WTC11 (cell line): ENCODE measurements around the gene GPR63. TPM values are rescaled to one million over a fixed set of nuclear protein-coding genes. Genes with fewer than 3 reads are reported as not detected.

Source experiments
- ATAC-seq: fragments of 200-7000 bp; cut with Tn5 transposase; 2 replicates; pipeline ENCODE4 v1.10.0; 2021; ENCODE audit warnings: mild to moderate bottlenecking, moderate library complexity
- CTCF ChIA-PET: fragments of 300-600 bp; sonication (Branson Sonifier 250); formaldehyde crosslinking; loops from one replicate; lab custom pipeline; 2021; ENCODE audit warnings: antibody characterized with exemption; lab: Charles Lee
- POLR2A ChIA-PET: fragments of 350-600 bp; sonication (Branson Sonifier 250); formaldehyde crosslinking; loops from one replicate; lab custom pipeline; 2021; ENCODE audit warnings: antibody characterized with exemption; lab: Charles Lee
- DNase-seq: peaks from one replicate; pipeline ENCODE4 v3.0.0; 2021; ENCODE audit warnings: low spot score
- H3K27ac Mint-ChIP-seq: 2 replicates; pipeline ENCODE4 v1.8.0; 2021; ENCODE audit warnings: mixed read lengths
- H3K27me3 Mint-ChIP-seq: 2 replicates; pipeline ENCODE4 v1.8.0; 2021; ENCODE audit warnings: low read depth, mild to moderate bottlenecking, moderate library complexity, mixed read lengths
- H3K36me3 Mint-ChIP-seq: 2 replicates; pipeline ENCODE4 v1.8.0; 2021; ENCODE audit warnings: mixed read lengths
- H3K4me1 Mint-ChIP-seq: 2 replicates; pipeline ENCODE4 v1.8.0; 2022; ENCODE audit warnings: mixed read lengths
- H3K4me3 Mint-ChIP-seq: 2 replicates; pipeline ENCODE4 v1.8.0; 2021; ENCODE audit warnings: mild to moderate bottlenecking, moderate library complexity, mixed read lengths
- H3K9me3 Mint-ChIP-seq: 2 replicates; pipeline ENCODE4 v1.8.0; 2021; ENCODE audit warnings: mixed read lengths
- ATF1 ChIP-seq: sonication (generic); formaldehyde crosslinking; IDR thresholded peaks from 2 replicates; pipeline ENCODE4 v1.8.1; 2023; ENCODE audit warnings: mild to moderate bottlenecking, moderate library complexity, missing genetic modification reagents
- ATF2 ChIP-seq: sonication (generic); formaldehyde crosslinking; IDR thresholded peaks from 2 replicates; pipeline ENCODE4 v1.8.1; 2022; ENCODE audit warnings: low read depth, missing genetic modification reagents, borderline replicate concordance
- ATF3 ChIP-seq: sonication (generic); formaldehyde crosslinking; conservative IDR thresholded peaks from 2 replicates; pipeline ENCODE4 v1.8.1; 2022; ENCODE audit warnings: mild to moderate bottlenecking, missing genetic modification reagents
- FOXJ3 ChIP-seq: sonication (generic); formaldehyde crosslinking; IDR thresholded peaks from 2 replicates; pipeline ENCODE4 v1.9.0; 2021; ENCODE audit warnings: missing genetic modification reagents, mild to moderate bottlenecking, borderline replicate concordance
- FOXK1 ChIP-seq: sonication (generic); formaldehyde crosslinking; IDR thresholded peaks from 2 replicates; pipeline ENCODE4 v1.8.0; 2022; ENCODE audit warnings: mild to moderate bottlenecking, moderate library complexity, missing genetic modification reagents
- GRHL2 ChIP-seq: fragments of 250-450 bp; sonication (Bioruptor Pico); IDR thresholded peaks from 2 replicates; pipeline ENCODE4 v1.8.0; 2022; ENCODE audit warnings: mild to moderate bottlenecking, moderate library complexity; ENCODE audit not compliant: insufficient replicate concordance, severe bottlenecking
- GTF2I ChIP-seq: fragments of 250-450 bp; sonication (Bioruptor Pico); conservative IDR thresholded peaks from 2 replicates; pipeline ENCODE4 v1.4.0; 2021; ENCODE audit warnings: mild to moderate bottlenecking
- HMGA2 ChIP-seq: fragments of 250-450 bp; sonication (Bioruptor Pico); IDR thresholded peaks from 2 replicates; pipeline ENCODE4 v1.4.0; 2021; ENCODE audit warnings: mild to moderate bottlenecking, moderate library complexity
- HMGXB4 ChIP-seq: sonication (generic); formaldehyde crosslinking; IDR thresholded peaks from 2 replicates; pipeline ENCODE4 v1.8.1; 2023; ENCODE audit warnings: mild to moderate bottlenecking, moderate library complexity, missing genetic modification reagents
- JAZF1 ChIP-seq: fragments of 250-450 bp; sonication (Bioruptor Pico); IDR thresholded peaks from 2 replicates; pipeline ENCODE4 v1.9.0; 2021; ENCODE audit warnings: moderate library complexity, mild to moderate bottlenecking, inconsistent platforms
- KAT7 ChIP-seq: sonication (generic); formaldehyde crosslinking; IDR thresholded peaks from 2 replicates; pipeline ENCODE4 v1.8.1; 2023; ENCODE audit warnings: missing genetic modification reagents, mild to moderate bottlenecking, borderline replicate concordance
- NFATC4 ChIP-seq: fragments of 250-450 bp; sonication (Bioruptor Pico); IDR thresholded peaks from 2 replicates; pipeline ENCODE4 v1.9.0; 2021; ENCODE audit warnings: mild to moderate bottlenecking
- NR3C1 ChIP-seq: sonication (generic); formaldehyde crosslinking; conservative IDR thresholded peaks from 2 replicates; pipeline ENCODE4 v1.8.1; 2023; ENCODE audit warnings: low read depth, mild to moderate bottlenecking, missing genetic modification reagents
- SMAD3 ChIP-seq: sonication (generic); formaldehyde crosslinking; IDR thresholded peaks from 2 replicates; pipeline ENCODE4 v1.8.0; 2022; ENCODE audit warnings: missing genetic modification reagents, mild to moderate bottlenecking, borderline replicate concordance
- SMAD4 ChIP-seq: sonication (generic); formaldehyde crosslinking; IDR thresholded peaks from 2 replicates; pipeline ENCODE4 v1.8.0; 2022; ENCODE audit warnings: mild to moderate bottlenecking, missing genetic modification reagents
- STAT6 ChIP-seq: sonication (generic); formaldehyde crosslinking; conservative IDR thresholded peaks from 2 replicates; pipeline ENCODE4 v1.8.1; 2023; ENCODE audit warnings: mild to moderate bottlenecking, low read depth, missing genetic modification reagents, moderate library complexity
- TEAD4 ChIP-seq: sonication (generic); formaldehyde crosslinking; IDR thresholded peaks from 2 replicates; pipeline ENCODE4 v1.8.0; 2022; ENCODE audit warnings: mild to moderate bottlenecking, missing genetic modification reagents
- ZBTB43 ChIP-seq: sonication (generic); formaldehyde crosslinking; IDR thresholded peaks from 2 replicates; pipeline ENCODE4 v1.8.1; 2023; ENCODE audit warnings: mild to moderate bottlenecking, missing genetic modification reagents
- ZNF138 ChIP-seq: sonication (generic); formaldehyde crosslinking; conservative IDR thresholded peaks from 2 replicates; pipeline ENCODE4 v1.8.1; 2022; ENCODE audit warnings: mild to moderate bottlenecking, moderate library complexity, missing genetic modification reagents
- ZNF396 ChIP-seq: fragments of 250-450 bp; sonication (Bioruptor Pico); IDR thresholded peaks from 2 replicates; pipeline ENCODE4 v1.8.0; 2021; ENCODE audit warnings: mild to moderate bottlenecking, moderate library complexity, borderline replicate concordance
- total RNA-seq: library from RNA; stranded (reverse); gene quantifications from 3 replicates; pipeline ENCODE4 v1.2.3, GENCODE V29; 2021
- TF ChIP-seq, protein P1 (sequence below): sonication (generic); formaldehyde crosslinking; IDR thresholded peaks from 2 replicates; pipeline ENCODE4 v1.8.0; 2022; ENCODE audit warnings: mild to moderate bottlenecking, missing genetic modification reagents
- TF ChIP-seq, protein P2 (sequence below): sonication (generic); formaldehyde crosslinking; IDR thresholded peaks from 2 replicates; pipeline ENCODE4 v1.8.0; 2023; ENCODE audit warnings: mild to moderate bottlenecking, missing genetic modification reagents
- TF ChIP-seq, protein P3 (sequence below): sonication (generic); formaldehyde crosslinking; IDR thresholded peaks from 2 replicates; pipeline ENCODE4 v1.8.1; 2023; ENCODE audit warnings: mild to moderate bottlenecking, missing genetic modification reagents, moderate library complexity

The GPR63 gene
- total RNA-seq, 1 experiment from 2014 or later: 7.8 TPM

GRCh38 chr6:96811670-96812069 lies 25.6 kb downstream of the GPR63 start (continued):
- TF ChIP-seq HMGXB4 (CRISPR knock-in tag): no peak
- TF ChIP-seq ZNF396 (CRISPR knock-in tag): no peak
- no peak for TF ChIP-seq ZBTB43
- TF ChIP-seq FOXJ3 (CRISPR knock-in tag): no peak
- TF ChIP-seq SMAD3 (CRISPR knock-in tag): no peak

GRCh38 chr6:96811136-96811535 lies 26.1 kb downstream of the GPR63 start:
- Mint-ChIP-seq H3K36me3 (no peaks in the 10 kb centered on the region), H3K4me3 (no peak overlapping the region), H3K27ac (peak overlapping the region; percentile 31; the same call in 1 of the 2 replicates), H3K4me1 (peaks cover 39% of the 10 kb centered on the region), H3K27me3 (no peaks in the 10 kb centered on the region), H3K9me3 (no peaks in the 10 kb centered on the region)
- ATAC-seq: peak; percentile 38; the same call in 1 of the 2 replicates
- ChIA-PET POLR2A (no interaction called here), CTCF (no interaction called here)
- no peak for DNase-seq
- no peak for TF ChIP-seq KAT7 (CRISPR knock-in tag)
- TF ChIP-seq, protein P1, sequence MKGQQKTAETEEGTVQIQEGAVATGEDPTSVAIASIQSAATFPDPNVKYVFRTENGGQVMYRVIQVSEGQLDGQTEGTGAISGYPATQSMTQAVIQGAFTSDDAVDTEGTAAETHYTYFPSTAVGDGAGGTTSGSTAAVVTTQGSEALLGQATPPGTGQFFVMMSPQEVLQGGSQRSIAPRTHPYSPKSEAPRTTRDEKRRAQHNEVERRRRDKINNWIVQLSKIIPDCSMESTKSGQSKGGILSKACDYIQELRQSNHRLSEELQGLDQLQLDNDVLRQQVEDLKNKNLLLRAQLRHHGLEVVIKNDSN (CRISPR knock-in tag): no peak
- TF ChIP-seq HMGA2 (CRISPR knock-in tag): no peak
- TF ChIP-seq, protein P2, sequence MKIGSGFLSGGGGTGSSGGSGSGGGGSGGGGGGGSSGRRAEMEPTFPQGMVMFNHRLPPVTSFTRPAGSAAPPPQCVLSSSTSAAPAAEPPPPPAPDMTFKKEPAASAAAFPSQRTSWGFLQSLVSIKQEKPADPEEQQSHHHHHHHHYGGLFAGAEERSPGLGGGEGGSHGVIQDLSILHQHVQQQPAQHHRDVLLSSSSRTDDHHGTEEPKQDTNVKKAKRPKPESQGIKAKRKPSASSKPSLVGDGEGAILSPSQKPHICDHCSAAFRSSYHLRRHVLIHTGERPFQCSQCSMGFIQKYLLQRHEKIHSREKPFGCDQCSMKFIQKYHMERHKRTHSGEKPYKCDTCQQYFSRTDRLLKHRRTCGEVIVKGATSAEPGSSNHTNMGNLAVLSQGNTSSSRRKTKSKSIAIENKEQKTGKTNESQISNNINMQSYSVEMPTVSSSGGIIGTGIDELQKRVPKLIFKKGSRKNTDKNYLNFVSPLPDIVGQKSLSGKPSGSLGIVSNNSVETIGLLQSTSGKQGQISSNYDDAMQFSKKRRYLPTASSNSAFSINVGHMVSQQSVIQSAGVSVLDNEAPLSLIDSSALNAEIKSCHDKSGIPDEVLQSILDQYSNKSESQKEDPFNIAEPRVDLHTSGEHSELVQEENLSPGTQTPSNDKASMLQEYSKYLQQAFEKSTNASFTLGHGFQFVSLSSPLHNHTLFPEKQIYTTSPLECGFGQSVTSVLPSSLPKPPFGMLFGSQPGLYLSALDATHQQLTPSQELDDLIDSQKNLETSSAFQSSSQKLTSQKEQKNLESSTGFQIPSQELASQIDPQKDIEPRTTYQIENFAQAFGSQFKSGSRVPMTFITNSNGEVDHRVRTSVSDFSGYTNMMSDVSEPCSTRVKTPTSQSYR: no peak
- TF ChIP-seq TEAD4 (CRISPR knock-in tag): no peak
- TF ChIP-seq GRHL2 (CRISPR knock-in tag): no peak
- no peak for TF ChIP-seq NFATC4
- no peak for TF ChIP-seq ATF1 (CRISPR knock-in tag)
- TF ChIP-seq ATF2 (CRISPR knock-in tag): no peak
- TF ChIP-seq NR3C1 (CRISPR knock-in tag): no peak
- TF ChIP-seq ZNF138 (CRISPR knock-in tag): no peak
- TF ChIP-seq FOXK1 (CRISPR knock-in tag): no peak
- no peak for TF ChIP-seq SMAD4 (CRISPR knock-in tag)
- no peak for TF ChIP-seq HMGXB4 (CRISPR knock-in tag)
- TF ChIP-seq, protein P3, sequence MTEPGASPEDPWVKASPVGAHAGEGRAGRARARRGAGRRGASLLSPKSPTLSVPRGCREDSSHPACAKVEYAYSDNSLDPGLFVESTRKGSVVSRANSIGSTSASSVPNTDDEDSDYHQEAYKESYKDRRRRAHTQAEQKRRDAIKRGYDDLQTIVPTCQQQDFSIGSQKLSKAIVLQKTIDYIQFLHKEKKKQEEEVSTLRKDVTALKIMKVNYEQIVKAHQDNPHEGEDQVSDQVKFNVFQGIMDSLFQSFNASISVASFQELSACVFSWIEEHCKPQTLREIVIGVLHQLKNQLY (CRISPR knock-in tag): no peak
- TF ChIP-seq ATF3 (CRISPR knock-in tag): no peak
- no peak for TF ChIP-seq GTF2I (CRISPR knock-in tag)
- no peak for TF ChIP-seq JAZF1 (CRISPR knock-in tag)
- TF ChIP-seq STAT6 (CRISPR knock-in tag): no peak
